Adrenal gland (tissue), 12 donors: ENCODE measurements around the gene GLIPR1. TPM values are rescaled to one million over a fixed set of nuclear protein-coding genes. Genes with fewer than 3 reads are reported as not detected.

Source experiments
- DNase-seq, 7 donors: peaks; one replicate each; pipeline ENCODE4 v3.0.0-alpha.2; 2019 to 2020
- H3K27ac ChIP-seq, 5 donors: fragments of 200-600 bp; sonication (generic) in 4 of 5; 1 replicate in 3 of 5; 2 replicates in 2 of 5; pipeline versions ENCODE4 v1.5.1 to v1.8.0; 2016 to 2020; ENCODE audit warnings: mild to moderate bottlenecking in 1 of 5
- H3K27me3 ChIP-seq: fragments of 200-600 bp; 2 replicates; pipeline ENCODE4 v1.8.0; 2021
- H3K36me3 ChIP-seq, 2 donors: fragments of 200-600 bp; replicated peaks in 1 of 2; 1 replicate in 1 of 2; 2 replicates in 1 of 2; pipeline versions ENCODE4 v1.5.1 to v1.8.0; 2018 to 2022
- H3K4me1 ChIP-seq, 2 donors: fragments of 200-600 bp; replicated peaks in 1 of 2; 1 replicate in 1 of 2; 2 replicates in 1 of 2; pipeline versions ENCODE4 v1.5.1 to v1.8.0; 2018 to 2021
- H3K4me3 ChIP-seq, 4 donors: fragments of 200-600 bp; sonication (generic) in 3 of 4; one replicate each; pipeline ENCODE4 v1.5.1; 2016 to 2018
- H3K9me3 ChIP-seq, 3 donors: fragments of 200-600 bp; sonication (generic) in 1 of 3; replicated peaks in 1 of 3; 1 replicate in 2 of 3; 2 replicates in 1 of 3; pipeline versions ENCODE4 v1.5.1 to v1.8.0; 2016 to 2021
- POLR2A ChIP-seq, 2 donors: fragments of 450-650 bp; IDR thresholded peaks; one replicate each; pipeline ENCODE4 v1.6.1; 2017; ENCODE audit warnings: antibody characterized with exemption in 2 of 2, mild to moderate bottlenecking in 2 of 2, moderate library complexity in 1 of 2
- WGBS, 4 donors: extraction: QIAGEN DNeasy Blood & Tissue Kit in 2 of 4; methylation state at CpG; one replicate each; pipeline versions ENCODE4 v1.1.5 to v1.1.7; 2013 to 2017; 5-methylcytosine and 5-hydroxymethylcytosine counted together
- intact Hi-C, 2 donors: fragments of 100-400 bp; cut with DNase I; formaldehyde crosslinking; loops; one replicate each; pipeline versions ENCODE4 v1.14.1 to v1.15.0; 2022 to 2023
- polyA plus RNA-seq, 3 donors: library from polyadenylated mRNA; stranded (reverse); fragments of 200-250 nt in 2 of 3; fragments of 350-450 nt in 1 of 3; fragmentation: Illumina TruSeq in 1 of 3; extraction: RNeasy Lipid Tissue Mini Kit (QIAGEN cat#74804) in 1 of 3; gene quantifications; one replicate each; pipeline ENCODE4 v1.2.3, GENCODE V29; 2013 to 2014
- total RNA-seq, 9 donors: library from RNA; depleted of rRNA in 4 of 9; stranded (reverse); fragments of >200 nt in 4 of 9; fragments of 120-200 nt in 1 of 9; fragmentation: NEBNext Ultra II Directional in 1 of 9; extraction: Animal tissue kit (Norgen Biotek cat#: 25700) in 1 of 9; gene quantifications; one replicate each; pipeline versions ENCODE4 v1.1.0 to v1.2.4, GENCODE V29; 2013 to 2023
- TF ChIP-seq, protein P1 (sequence below), 6 experiments: fragments of 450-650 bp in 4 of 6; fragments of 200-600 bp in 2 of 6; sonication (generic) in 1 of 6; IDR thresholded peaks; 1 replicate in 5 of 6; 2 replicates in 1 of 6; pipeline versions ENCODE4 v1.5.1 to v1.8.0; 2016 to 2021; ENCODE audit warnings: antibody characterized with exemption in 6 of 6, mild to moderate bottlenecking in 2 of 6, moderate library complexity in 1 of 6
- donor health status: healthy with polysubstance abuse.
- donor health status: Bipolar disorder and iron deficiency.
- donor health status: DM: yes; HTN: yes; CAD: no.
- donor health status: DM: no; HTN: no; CAD: no.
- donor health status: DM: no; HTN: no; CAD: no.
- donor health status: DM: yes; HTN: yes; CAD: no.

GLIPR1 gene
- total and polyA plus RNA-seq, 12 donors, result 5.6 to 48.5 (median 22.4) TPM

- TF ChIP-seq, protein P1, sequence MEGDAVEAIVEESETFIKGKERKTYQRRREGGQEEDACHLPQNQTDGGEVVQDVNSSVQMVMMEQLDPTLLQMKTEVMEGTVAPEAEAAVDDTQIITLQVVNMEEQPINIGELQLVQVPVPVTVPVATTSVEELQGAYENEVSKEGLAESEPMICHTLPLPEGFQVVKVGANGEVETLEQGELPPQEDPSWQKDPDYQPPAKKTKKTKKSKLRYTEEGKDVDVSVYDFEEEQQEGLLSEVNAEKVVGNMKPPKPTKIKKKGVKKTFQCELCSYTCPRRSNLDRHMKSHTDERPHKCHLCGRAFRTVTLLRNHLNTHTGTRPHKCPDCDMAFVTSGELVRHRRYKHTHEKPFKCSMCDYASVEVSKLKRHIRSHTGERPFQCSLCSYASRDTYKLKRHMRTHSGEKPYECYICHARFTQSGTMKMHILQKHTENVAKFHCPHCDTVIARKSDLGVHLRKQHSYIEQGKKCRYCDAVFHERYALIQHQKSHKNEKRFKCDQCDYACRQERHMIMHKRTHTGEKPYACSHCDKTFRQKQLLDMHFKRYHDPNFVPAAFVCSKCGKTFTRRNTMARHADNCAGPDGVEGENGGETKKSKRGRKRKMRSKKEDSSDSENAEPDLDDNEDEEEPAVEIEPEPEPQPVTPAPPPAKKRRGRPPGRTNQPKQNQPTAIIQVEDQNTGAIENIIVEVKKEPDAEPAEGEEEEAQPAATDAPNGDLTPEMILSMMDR (IDR thresholded peaks at IDR 0.05), result no peak
- TF ChIP-seq POLR2A (IDR thresholded peaks at IDR 0.05), result no peak
- WGBS, 4 donors, result 10 to 31% (median 23%) methylated on average over 8 of the region's 8 CpGs
- Histone ChIP-seq H3K4me3 (no peak overlapping the region), H3K27me3 (no peaks in the 10 kb centered on the region), H3K9me3 (no peaks in the 10 kb centered on the region), H3K4me1 (peaks cover 0 to 5% of the 10 kb centered on the region in 2 donors), H3K27ac (no peak overlapping the region), H3K36me3 (no peaks in the 10 kb centered on the region)
- intact Hi-C loops, result no loop called here
- DNase-seq, result peak; percentile 21 to 68 (median 39)
Measured at GRCh38 chr12:75550401-75551240, 70.1 kb downstream of the GLIPR1 start.

GRCh38 chr12:75551477-75551876 lies 70.9 kb downstream of the GLIPR1 start:
- Histone ChIP-seq H3K9me3 (no peaks in the 10 kb centered on the region), H3K4me1 (peaks cover 0 to 5% of the 10 kb centered on the region in 2 donors), H3K27ac (no peak overlapping the region), H3K27me3 (no peaks in the 10 kb centered on the region), H3K4me3 (no peak overlapping the region), H3K36me3 (no peaks in the 10 kb centered on the region)
- no peak for DNase-seq
- intact Hi-C loops, result no loop called here
- no peak for TF ChIP-seq POLR2A (IDR thresholded peaks at IDR 0.05)
- TF ChIP-seq, protein P1 (IDR thresholded peaks at IDR 0.05), result no peak

- 67 to 81% (median 76%) methylated on average over 1 of the region's 1 CpG for WGBS, 4 donors
- intact Hi-C loops, result no loop called here
- DNase-seq, result no peak
- Histone ChIP-seq H3K4me1 (peaks cover 0 to 5% of the 10 kb centered on the region in 2 donors), H3K27me3 (no peaks in the 10 kb centered on the region), H3K36me3 (no peaks in the 10 kb centered on the region), H3K9me3 (no peaks in the 10 kb centered on the region), H3K4me3 (no peak overlapping the region), H3K27ac (no peak overlapping the region)
- no peak for TF ChIP-seq POLR2A (IDR thresholded peaks at IDR 0.05)
- TF ChIP-seq, protein P1 (IDR thresholded peaks at IDR 0.05), result no peak
Measured at GRCh38 chr12:75553398-75553797, 72.8 kb downstream of the GLIPR1 start.

Other genes with a start within 250 kb of the GLIPR1 start
- 10 to 100 TPM in 8 of 9 donors, 1 to 10 TPM in 1; 2.4 to 36.0 (median 17.8) TPM for gene CAPS2, start 150.4 kb upstream of the GLIPR1 start, total RNA-seq
- 10 to 100 TPM in 1 of 3 donors, 1 to 10 TPM in 2; 5.9 to 10.8 (median 8.1) TPM for gene CAPS2, start 150.4 kb upstream of the GLIPR1 start, polyA plus RNA-seq
- gene GLIPR1L1, start 146.1 kb upstream of the GLIPR1 start, total RNA-seq, result not detected
- not detected for gene GLIPR1L1, start 146.1 kb upstream of the GLIPR1 start, polyA plus RNA-seq
- 1 to 10 TPM in 7 of 9 donors, under 1 TPM in 2; 0.63 to 6.2 (median 1.6) TPM for gene GLIPR1L2, start 89.7 kb upstream of the GLIPR1 start, total RNA-seq
- 1 to 10 TPM in 2 of 3 donors, under 1 TPM in 1; 0.51 to 1.6 (median 1.0) TPM for gene GLIPR1L2, start 89.7 kb upstream of the GLIPR1 start, polyA plus RNA-seq
- 10 to 100 TPM; 18.0 to 87.5 (median 48.4) TPM for gene KRR1, start 30.9 kb downstream of the GLIPR1 start, total RNA-seq
- 10 to 100 TPM; 23.7 to 67.8 (median 31.6) TPM for gene KRR1, start 30.9 kb downstream of the GLIPR1 start, polyA plus RNA-seq